Measurements from ENCODE around the gene CD1C.

DNA sequence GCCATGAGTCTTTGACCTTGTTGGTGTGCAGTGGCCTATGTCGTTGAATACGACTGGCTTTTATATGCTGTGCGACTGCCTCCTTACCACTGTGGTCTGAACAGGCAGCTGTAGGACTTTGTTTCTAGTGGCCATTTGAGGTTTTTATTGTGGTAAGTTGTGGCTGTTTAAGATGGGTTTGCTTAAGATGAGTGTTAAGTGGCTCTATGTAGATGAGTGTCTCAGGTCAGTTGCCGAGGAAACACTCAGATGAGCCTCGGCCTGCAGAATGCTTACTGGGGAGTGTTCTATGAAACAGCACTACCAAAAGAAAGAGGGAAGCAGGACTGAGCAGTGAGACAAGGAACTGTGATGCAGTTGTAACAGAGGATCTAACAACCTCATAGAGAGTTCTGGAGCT is 14.9 kb upstream of the CD1C start:
- TF ChIP-seq, protein P1, sequence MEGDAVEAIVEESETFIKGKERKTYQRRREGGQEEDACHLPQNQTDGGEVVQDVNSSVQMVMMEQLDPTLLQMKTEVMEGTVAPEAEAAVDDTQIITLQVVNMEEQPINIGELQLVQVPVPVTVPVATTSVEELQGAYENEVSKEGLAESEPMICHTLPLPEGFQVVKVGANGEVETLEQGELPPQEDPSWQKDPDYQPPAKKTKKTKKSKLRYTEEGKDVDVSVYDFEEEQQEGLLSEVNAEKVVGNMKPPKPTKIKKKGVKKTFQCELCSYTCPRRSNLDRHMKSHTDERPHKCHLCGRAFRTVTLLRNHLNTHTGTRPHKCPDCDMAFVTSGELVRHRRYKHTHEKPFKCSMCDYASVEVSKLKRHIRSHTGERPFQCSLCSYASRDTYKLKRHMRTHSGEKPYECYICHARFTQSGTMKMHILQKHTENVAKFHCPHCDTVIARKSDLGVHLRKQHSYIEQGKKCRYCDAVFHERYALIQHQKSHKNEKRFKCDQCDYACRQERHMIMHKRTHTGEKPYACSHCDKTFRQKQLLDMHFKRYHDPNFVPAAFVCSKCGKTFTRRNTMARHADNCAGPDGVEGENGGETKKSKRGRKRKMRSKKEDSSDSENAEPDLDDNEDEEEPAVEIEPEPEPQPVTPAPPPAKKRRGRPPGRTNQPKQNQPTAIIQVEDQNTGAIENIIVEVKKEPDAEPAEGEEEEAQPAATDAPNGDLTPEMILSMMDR (IDR thresholded peaks at IDR 0.05): no peak
- TF ChIP-seq POLR2A (IDR thresholded peaks at IDR 0.05) (no peak), EP300 (IDR thresholded peaks at IDR 0.05) (no peak)
